HepG2 (cell line): ENCODE measurements around the gene PRSS23.
"Not testable (repeated sequence)": the region's sequence is repeated elsewhere in the genome, so short reads cannot be mapped to it uniquely, and the experiment has no call there.

Source experiments
- CAMTA2 ChIP-seq: sonication (generic); formaldehyde crosslinking; IDR thresholded peaks from 2 replicates; pipeline ENCODE4 v1.4.0; 2020; ENCODE audit warnings: mild to moderate bottlenecking, missing genetic modification reagents, borderline replicate concordance
- KLF16 ChIP-seq, 2 experiments: sonication (generic) in 1 of 2; formaldehyde crosslinking in 1 of 2; IDR thresholded peaks; 2 replicates each; pipeline versions ENCODE4 v1.6.1 to v1.8.0; 2016 to 2023; ENCODE audit warnings: missing genetic modification reagents in 2 of 2, missing compliant biosample characterization in 1 of 2
- POLR2AphosphoS2 ChIP-seq: IDR thresholded peaks from 2 replicates; pipeline ENCODE4 v1.6.1; 2011; ENCODE audit warnings: low read depth, low read length, improper control_type of control experiment
- SRSF1 ChIP-seq: fragments of 200-400 bp; formaldehyde crosslinking; optimal IDR thresholded peaks from 2 replicates; pipeline ENCODE3; 2017; ENCODE audit warnings: mild to moderate bottlenecking, low read depth, low read length, moderate library complexity
- ZNF501 ChIP-seq: sonication (generic); formaldehyde crosslinking; IDR thresholded peaks from 2 replicates; pipeline ENCODE4 v1.5.1; 2020; ENCODE audit warnings: mild to moderate bottlenecking, moderate library complexity, missing genetic modification reagents
- TF ChIP-seq, protein P1 (sequence below): sonication (generic); formaldehyde crosslinking; IDR thresholded peaks from 2 replicates; pipeline ENCODE4 v1.5.0; 2020; ENCODE audit warnings: mild to moderate bottlenecking, missing genetic modification reagents, moderate library complexity
- TF ChIP-seq, protein P2 (sequence below): sonication (generic); formaldehyde crosslinking; IDR thresholded peaks from 2 replicates; pipeline ENCODE4 v1.4.0; 2020; ENCODE audit warnings: missing genetic modification reagents; ENCODE audit errors: not compliant biosample characterization
- TF ChIP-seq, protein P3 (sequence below): IDR thresholded peaks from 2 replicates; pipeline ENCODE4 v1.6.1; 2016; ENCODE audit warnings: low read depth, missing genetic modification reagents, missing compliant biosample characterization

- TF ChIP-seq, protein P1, sequence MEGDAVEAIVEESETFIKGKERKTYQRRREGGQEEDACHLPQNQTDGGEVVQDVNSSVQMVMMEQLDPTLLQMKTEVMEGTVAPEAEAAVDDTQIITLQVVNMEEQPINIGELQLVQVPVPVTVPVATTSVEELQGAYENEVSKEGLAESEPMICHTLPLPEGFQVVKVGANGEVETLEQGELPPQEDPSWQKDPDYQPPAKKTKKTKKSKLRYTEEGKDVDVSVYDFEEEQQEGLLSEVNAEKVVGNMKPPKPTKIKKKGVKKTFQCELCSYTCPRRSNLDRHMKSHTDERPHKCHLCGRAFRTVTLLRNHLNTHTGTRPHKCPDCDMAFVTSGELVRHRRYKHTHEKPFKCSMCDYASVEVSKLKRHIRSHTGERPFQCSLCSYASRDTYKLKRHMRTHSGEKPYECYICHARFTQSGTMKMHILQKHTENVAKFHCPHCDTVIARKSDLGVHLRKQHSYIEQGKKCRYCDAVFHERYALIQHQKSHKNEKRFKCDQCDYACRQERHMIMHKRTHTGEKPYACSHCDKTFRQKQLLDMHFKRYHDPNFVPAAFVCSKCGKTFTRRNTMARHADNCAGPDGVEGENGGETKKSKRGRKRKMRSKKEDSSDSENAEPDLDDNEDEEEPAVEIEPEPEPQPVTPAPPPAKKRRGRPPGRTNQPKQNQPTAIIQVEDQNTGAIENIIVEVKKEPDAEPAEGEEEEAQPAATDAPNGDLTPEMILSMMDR (CRISPR knock-in tag): not testable (repeated sequence)
- not testable (repeated sequence) for TF ChIP-seq SRSF1; POLR2AphosphoS2; ZNF501 (CRISPR knock-in tag); KLF16 (CRISPR knock-in tag; IDR thresholded peaks at IDR 0.05); CAMTA2 (CRISPR knock-in tag)
- TF ChIP-seq, protein P2, sequence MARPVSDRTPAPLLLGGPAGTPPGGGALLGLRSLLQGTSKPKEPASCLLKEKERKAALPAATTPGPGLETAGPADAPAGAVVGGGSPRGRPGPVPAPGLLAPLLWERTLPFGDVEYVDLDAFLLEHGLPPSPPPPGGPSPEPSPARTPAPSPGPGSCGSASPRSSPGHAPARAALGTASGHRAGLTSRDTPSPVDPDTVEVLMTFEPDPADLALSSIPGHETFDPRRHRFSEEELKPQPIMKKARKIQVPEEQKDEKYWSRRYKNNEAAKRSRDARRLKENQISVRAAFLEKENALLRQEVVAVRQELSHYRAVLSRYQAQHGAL: not testable (repeated sequence)
- TF ChIP-seq, protein P3, sequence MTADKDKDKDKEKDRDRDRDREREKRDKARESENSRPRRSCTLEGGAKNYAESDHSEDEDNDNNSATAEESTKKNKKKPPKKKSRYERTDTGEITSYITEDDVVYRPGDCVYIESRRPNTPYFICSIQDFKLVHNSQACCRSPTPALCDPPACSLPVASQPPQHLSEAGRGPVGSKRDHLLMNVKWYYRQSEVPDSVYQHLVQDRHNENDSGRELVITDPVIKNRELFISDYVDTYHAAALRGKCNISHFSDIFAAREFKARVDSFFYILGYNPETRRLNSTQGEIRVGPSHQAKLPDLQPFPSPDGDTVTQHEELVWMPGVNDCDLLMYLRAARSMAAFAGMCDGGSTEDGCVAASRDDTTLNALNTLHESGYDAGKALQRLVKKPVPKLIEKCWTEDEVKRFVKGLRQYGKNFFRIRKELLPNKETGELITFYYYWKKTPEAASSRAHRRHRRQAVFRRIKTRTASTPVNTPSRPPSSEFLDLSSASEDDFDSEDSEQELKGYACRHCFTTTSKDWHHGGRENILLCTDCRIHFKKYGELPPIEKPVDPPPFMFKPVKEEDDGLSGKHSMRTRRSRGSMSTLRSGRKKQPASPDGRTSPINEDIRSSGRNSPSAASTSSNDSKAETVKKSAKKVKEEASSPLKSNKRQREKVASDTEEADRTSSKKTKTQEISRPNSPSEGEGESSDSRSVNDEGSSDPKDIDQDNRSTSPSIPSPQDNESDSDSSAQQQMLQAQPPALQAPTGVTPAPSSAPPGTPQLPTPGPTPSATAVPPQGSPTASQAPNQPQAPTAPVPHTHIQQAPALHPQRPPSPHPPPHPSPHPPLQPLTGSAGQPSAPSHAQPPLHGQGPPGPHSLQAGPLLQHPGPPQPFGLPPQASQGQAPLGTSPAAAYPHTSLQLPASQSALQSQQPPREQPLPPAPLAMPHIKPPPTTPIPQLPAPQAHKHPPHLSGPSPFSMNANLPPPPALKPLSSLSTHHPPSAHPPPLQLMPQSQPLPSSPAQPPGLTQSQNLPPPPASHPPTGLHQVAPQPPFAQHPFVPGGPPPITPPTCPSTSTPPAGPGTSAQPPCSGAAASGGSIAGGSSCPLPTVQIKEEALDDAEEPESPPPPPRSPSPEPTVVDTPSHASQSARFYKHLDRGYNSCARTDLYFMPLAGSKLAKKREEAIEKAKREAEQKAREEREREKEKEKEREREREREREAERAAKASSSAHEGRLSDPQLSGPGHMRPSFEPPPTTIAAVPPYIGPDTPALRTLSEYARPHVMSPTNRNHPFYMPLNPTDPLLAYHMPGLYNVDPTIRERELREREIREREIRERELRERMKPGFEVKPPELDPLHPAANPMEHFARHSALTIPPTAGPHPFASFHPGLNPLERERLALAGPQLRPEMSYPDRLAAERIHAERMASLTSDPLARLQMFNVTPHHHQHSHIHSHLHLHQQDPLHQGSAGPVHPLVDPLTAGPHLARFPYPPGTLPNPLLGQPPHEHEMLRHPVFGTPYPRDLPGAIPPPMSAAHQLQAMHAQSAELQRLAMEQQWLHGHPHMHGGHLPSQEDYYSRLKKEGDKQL (CRISPR knock-in tag): not testable (repeated sequence)
Observed at GRCh38 chr11:86770473-86771027, 29.8 kb upstream of the PRSS23 start.
